Measurements from ENCODE around the gene MPDU1. TPM values are rescaled to one million over a fixed set of nuclear protein-coding genes. Genes with fewer than 3 reads are reported as not detected.

The MPDU1 gene
- total RNA-seq, 3 donors from 2014 or later, result 55.2 to 101 (median 94.5) TPM

GRCh38 chr17:7633093-7633492 lies 49.4 kb downstream of the MPDU1 start:
- TF ChIP-seq CTCF (IDR thresholded peaks at IDR 0.05), result no peak
- intact Hi-C loops (cut with DNase I, micrococcal nuclease), result loop anchor here in 1 of 2 donors (10.0 kb wide), 1 partner anchor 52 kb away; the partner anchor contains the start of genes TP53 and WRAP53
- peaks cover 3% of the 10 kb centered on the region for H3K4me1 ChIP-seq (ENCODE audit: low read depth)
- no peaks in the 10 kb centered on the region for H3K9me3 ChIP-seq
- no peaks in the 10 kb centered on the region for H3K36me3 ChIP-seq (ENCODE audit: low read depth)
- no peak overlapping the region for H3K4me3 ChIP-seq
- DNase-seq (no peak), ATAC-seq (no peak)

- ATAC-seq (no peak), DNase-seq (peak in 2 of 3 donors; percentile 51 to 61)
These were observed 50.7 kb downstream of the MPDU1 start for GRCh38 chr17:7634384-7634783.

GRCh38 chr17:7636163-7636562 lies 52.5 kb downstream of the MPDU1 start:
- DNase-seq, result no peak
- TF ChIP-seq CTCF (IDR thresholded peaks at IDR 0.05), result no peak
- no peaks in the 10 kb centered on the region for H3K36me3 ChIP-seq (ENCODE audit: low read depth)
- no peak overlapping the region for H3K4me3 ChIP-seq
- no peaks in the 10 kb centered on the region for H3K9me3 ChIP-seq
- intact Hi-C loops (cut with DNase I, micrococcal nuclease), result loop anchor here in 1 of 2 donors (10.0 kb wide), 1 partner anchor 49 kb away; the partner anchor contains the start of genes TP53 and WRAP53
- no peaks in the 10 kb centered on the region for H3K4me1 ChIP-seq (ENCODE audit: low read depth)
- ATAC-seq, result no peak

More at GRCh38 chr17:7634384-7634783, 50.7 kb downstream of the MPDU1 start:
- H3K4me1 ChIP-seq (ENCODE audit: low read depth), result peaks cover 3% of the 10 kb centered on the region
- intact Hi-C loops (cut with DNase I, micrococcal nuclease), result loop anchor here in 1 of 2 donors (10.0 kb wide), 1 partner anchor 50 kb away; the partner anchor contains the start of genes TP53 and WRAP53
- H3K9me3 ChIP-seq, result no peaks in the 10 kb centered on the region
- H3K36me3 ChIP-seq (ENCODE audit: low read depth), result no peaks in the 10 kb centered on the region
- no peak overlapping the region for H3K4me3 ChIP-seq
- TF ChIP-seq CTCF (IDR thresholded peaks at IDR 0.05), result no peak

Other genes with a start within 250 kb of the MPDU1 start
- gene ACAP1, start 247.3 kb upstream of the MPDU1 start, total RNA-seq, result 10 to 100 TPM in 2 of 3 donors, 1 to 10 TPM in 1; 9.2 to 16.5 (median 11.2) TPM
- gene KCTD11, start 231.7 kb upstream of the MPDU1 start, total RNA-seq, result 10 to 100 TPM in 1 of 3 donors, 1 to 10 TPM in 2; 8.2 to 10.3 (median 8.5) TPM
- gene TMEM95, start 228.7 kb upstream of the MPDU1 start, total RNA-seq, result under 1 TPM in 1 of 3 donors, not detected in 2; 0.26 TPM
- gene TNK1, start 202.8 kb upstream of the MPDU1 start, total RNA-seq, result 10 to 100 TPM; 16.4 to 29.5 (median 20.7) TPM
- 10 to 100 TPM in 2 of 3 donors, 1 to 10 TPM in 1; 5.5 to 21.6 (median 16.4) TPM for gene PLSCR3, start 189.3 kb upstream of the MPDU1 start, total RNA-seq
- 10 to 100 TPM; 51.9 to 85.1 (median 64.9) TPM for gene TMEM256, start 179.8 kb upstream of the MPDU1 start, total RNA-seq
- 10 to 100 TPM in 1 of 3 donors, 1 to 10 TPM in 2; 2.9 to 38.0 (median 6.7) TPM for gene NLGN2, start 176.0 kb upstream of the MPDU1 start, total RNA-seq
- not detected for gene SPEM1, start 163.5 kb upstream of the MPDU1 start, total RNA-seq
- gene SPEM2, start 158.2 kb upstream of the MPDU1 start, total RNA-seq, result not detected
- gene SPEM3, start 155.0 kb upstream of the MPDU1 start, total RNA-seq, result not detected
- gene TMEM102, start 148.4 kb upstream of the MPDU1 start, total RNA-seq, result 10 to 100 TPM in 2 of 3 donors, 1 to 10 TPM in 1; 8.8 to 22.5 (median 16.4) TPM
- gene FGF11, start 144.3 kb upstream of the MPDU1 start, total RNA-seq, result 1 to 10 TPM; 1.4 to 3.0 (median 2.2) TPM
- 1 to 10 TPM; 6.0 to 8.3 (median 7.7) TPM for gene CHRNB1, start 138.8 kb upstream of the MPDU1 start, total RNA-seq
- gene ZBTB4, start 104.2 kb upstream of the MPDU1 start, total RNA-seq, result 10 to 100 TPM; 16.6 to 93.9 (median 18.5) TPM
- not detected for gene SLC35G6, start 102.4 kb upstream of the MPDU1 start, total RNA-seq
- 100 to 1,000 TPM; 101 to 124 (median 118) TPM for gene POLR2A, start 99.5 kb upstream of the MPDU1 start, total RNA-seq
- 10 to 100 TPM; 11.6 to 69.4 (median 15.8) TPM for gene TNFSF12, start 34.8 kb upstream of the MPDU1 start, total RNA-seq
- gene TNFSF13, start 25.1 kb upstream of the MPDU1 start, total RNA-seq, result 10 to 100 TPM; 41.0 to 74.6 (median 73.3) TPM
- gene SENP3, start 21.9 kb upstream of the MPDU1 start, total RNA-seq, result 10 to 100 TPM; 27.9 to 60.2 (median 37.7) TPM
- 10 to 100 TPM; 41.4 to 91.9 (median 50.7) TPM for gene CD68, start 4.2 kb upstream of the MPDU1 start, total RNA-seq
- 1 to 10 TPM in 1 of 3 donors, under 1 TPM in 2; 0.38 to 4.4 (median 0.41) TPM for gene SOX15, start 6.2 kb downstream of the MPDU1 start, total RNA-seq
- gene FXR2, start 31.0 kb downstream of the MPDU1 start, total RNA-seq, result 10 to 100 TPM; 23.0 to 53.3 (median 28.1) TPM
- 100 to 1,000 TPM in 1 of 3 donors, 10 to 100 TPM in 2; 49.1 to 104 (median 76.9) TPM for gene SAT2, start 44.0 kb downstream of the MPDU1 start, total RNA-seq
- under 1 TPM in 2 of 3 donors, not detected in 1; 0.25 to 0.89 TPM for gene SHBG, start 46.3 kb downstream of the MPDU1 start, total RNA-seq
- 1 to 10 TPM in 1 of 3 donors, under 1 TPM in 2; 0.41 to 8.7 (median 0.67) TPM for gene ATP1B2, start 67.1 kb downstream of the MPDU1 start, total RNA-seq
- gene TP53, start 103.6 kb downstream of the MPDU1 start, total RNA-seq, result 10 to 100 TPM; 33.9 to 75.2 (median 57.0) TPM
- gene WRAP53, start 104.6 kb downstream of the MPDU1 start, total RNA-seq, result 1 to 10 TPM; 5.1 to 9.9 (median 5.8) TPM
- gene EFNB3, start 121.3 kb downstream of the MPDU1 start, total RNA-seq, result 1 to 10 TPM in 1 of 3 donors, under 1 TPM in 2; 0.31 to 1.3 (median 0.35) TPM
- gene DNAH2, start 133.9 kb downstream of the MPDU1 start, total RNA-seq, result under 1 TPM; 0.19 to 0.70 (median 0.29) TPM